AG10803 (cell line): ENCODE data around the gene EML5.

Experiments used
- DNase-seq: peaks from one replicate; pipeline ENCODE4 v3.0.0; 2010; ENCODE audit warnings: low read depth
- H3K4me3 ChIP-seq: 2 replicates; pipeline ENCODE4 v1.5.1; 2011; ENCODE audit warnings: mild to moderate bottlenecking, low read length, control low read depth
- CTCF ChIP-seq: conservative IDR thresholded peaks from 2 replicates; pipeline ENCODE4 v1.5.1; 2011; ENCODE audit warnings: mild to moderate bottlenecking, low read length, control low read depth, inconsistent platforms

EML5 gene

GRCh38 chr14:88599326-88599725 is 193.4 kb downstream of the EML5 start:
- no peak overlapping the region for H3K4me3 ChIP-seq
- no peak for DNase-seq
- TF ChIP-seq CTCF: no peak

- TF ChIP-seq CTCF: no peak
- H3K4me3 ChIP-seq: no peak overlapping the region
- no peak for DNase-seq
Measured at GRCh38 chr14:88598097-88598675, 194.6 kb downstream of the EML5 start.

- no peak for TF ChIP-seq CTCF
- no peak for DNase-seq
- H3K4me3 ChIP-seq: no peak overlapping the region
Measured at GRCh38 chr14:88597601-88598000, 195.2 kb downstream of the EML5 start.

- H3K4me3 ChIP-seq: no peak overlapping the region
- TF ChIP-seq CTCF: no peak
- DNase-seq: no peak
Measured at GRCh38 chr14:88597038-88597437, 195.7 kb downstream of the EML5 start.

- no peak for TF ChIP-seq CTCF
- no peak for DNase-seq
- H3K4me3 ChIP-seq: no peak overlapping the region
Measured at GRCh38 chr14:88592031-88592430, 200.7 kb downstream of the EML5 start.

GRCh38 chr14:88590173-88590572 is 202.6 kb downstream of the EML5 start:
- DNase-seq: no peak
- H3K4me3 ChIP-seq: no peak overlapping the region
- TF ChIP-seq CTCF: no peak

- no peak for DNase-seq
- H3K4me3 ChIP-seq: no peak overlapping the region
- TF ChIP-seq CTCF: no peak
Measured at GRCh38 chr14:88588081-88588480, 204.7 kb downstream of the EML5 start.
